K562 (cell line): ENCODE data around the gene CAPZA1. TPM values are rescaled to one million over a fixed set of nuclear protein-coding genes. Genes with fewer than 3 reads are reported as not detected.

Experiments used
- ATAC-seq: fragments of 200-7000 bp; cut with Tn5 transposase; 3 replicates; pipeline ENCODE4 v1.9.1; 2020; ENCODE audit warnings: moderate library complexity
- BruUV-seq: library from RNA; stranded (reverse); fragments of 400-500 nt; replicated peaks from 2 replicates; lab custom pipeline; 2021; lab: Mats Ljungman, UMichigan
- CTCF ChIA-PET: fragments of 300-600 bp; formaldehyde crosslinking; extraction: SDS; loops from one replicate; lab custom pipeline; 2021; ENCODE audit warnings: low intra/inter-chr PET ratio; lab: Yijun Ruan, JAX
- POLR2A ChIA-PET: fragments of 300-600, 350-650 bp; sonication (Branson Sonifier 250); formaldehyde crosslinking; extraction: SDS; loops from one replicate; lab custom pipeline; 2021; ENCODE audit warnings: antibody characterized with exemption, inconsistent platforms; lab: Yijun Ruan, JAX
- DNase-seq, 4 experiments: peaks; one replicate each; pipeline versions ENCODE4 v3.0.0 to v3.0.0-alpha.2; 2011 to 2018; ENCODE audit warnings: low spot score in 3 of 4, mixed read lengths in 3 of 4; ENCODE audit errors: extremely low read depth in 1 of 4
- FAIRE-seq: peaks from 2 replicates; lab custom pipeline; 2011; peaks lifted over from hg19 to GRCh38; lab: Jason Lieb, UNC
- H2AFZ ChIP-seq: 2 replicates; pipeline ENCODE4 v1.6.0; 2011; ENCODE audit warnings: low read depth, low read length, control low read depth, inconsistent platforms
- H3K27ac ChIP-seq: fragments of 200-600 bp; 3 replicates; pipeline ENCODE4 v1.8.0; 2011; ENCODE audit warnings: low read depth, mild to moderate bottlenecking, control low read depth, inconsistent platforms, low read length, moderate library complexity, mixed read lengths; ENCODE audit errors: extremely low read depth
- H3K27me3 ChIP-seq, 2 experiments: fragments of 300-600 bp in 1 of 2; 2 replicates in 1 of 2; 3 replicates in 1 of 2; pipeline versions ENCODE4 v1.6.0 to v1.8.0; 2011; ENCODE audit warnings: inconsistent platforms in 2 of 2, low read length in 2 of 2, mild to moderate bottlenecking in 1 of 2, mixed read lengths in 1 of 2, moderate library complexity in 1 of 2; ENCODE audit not compliant: control insufficient read depth in 2 of 2, insufficient read depth in 2 of 2
- H3K36me3 ChIP-seq: fragments of 300-600 bp; 3 replicates; pipeline ENCODE4 v1.8.0; 2011; ENCODE audit warnings: mild to moderate bottlenecking, low read length, inconsistent platforms; ENCODE audit not compliant: control insufficient read depth, insufficient read depth
- H3K4me1 ChIP-seq, 2 experiments: fragments of 200-600 bp in 1 of 2; replicated peaks in 1 of 2; 2 replicates in 1 of 2; 3 replicates in 1 of 2; pipeline versions ENCODE4 v1.5.1 to v1.8.0; 2011; ENCODE audit warnings: inconsistent platforms in 2 of 2, low read length in 2 of 2, mild to moderate bottlenecking in 1 of 2, mixed read lengths in 1 of 2, moderate library complexity in 1 of 2; ENCODE audit not compliant: control insufficient read depth in 2 of 2, insufficient read depth in 2 of 2
- H3K4me2 ChIP-seq: 2 replicates; pipeline ENCODE4 v1.6.1; 2011; ENCODE audit warnings: low read length, control low read depth, inconsistent platforms, mixed read lengths; ENCODE audit not compliant: insufficient read depth
- H3K4me3 ChIP-seq: fragments of 200-600 bp; sonication (generic), shearing (Covaris generic); 2 replicates; pipeline ENCODE4 v1.5.1; 2016; ENCODE audit warnings: control low read depth, inconsistent platforms
- H3K79me2 ChIP-seq: fragments of 200-600 bp; 3 replicates; pipeline ENCODE4 v1.8.0; 2011; ENCODE audit warnings: low read length, inconsistent platforms; ENCODE audit not compliant: control insufficient read depth, insufficient read depth
- H3K9ac ChIP-seq, 2 experiments: 2 replicates each; pipeline versions ENCODE4 v1.6.0 to v1.6.1; 2011; ENCODE audit warnings: low read depth in 2 of 2, low read length in 2 of 2, control low read depth in 1 of 2, inconsistent platforms in 1 of 2, mild to moderate bottlenecking in 1 of 2, mixed read lengths in 1 of 2; ENCODE audit not compliant: insufficient read depth in 1 of 2
- H3K9me1 ChIP-seq: one replicate; pipeline ENCODE4 v1.6.0; 2011; ENCODE audit warnings: inconsistent platforms, mild to moderate bottlenecking, low read length, moderate library complexity; ENCODE audit not compliant: control insufficient read depth, insufficient read depth
- H3K9me3 ChIP-seq: replicated peaks from 2 replicates; pipeline ENCODE4 v1.5.1; 2011; ENCODE audit warnings: low read depth, low read length, inconsistent platforms; ENCODE audit not compliant: control insufficient read depth, insufficient read depth
- H4K20me1 ChIP-seq: replicated peaks from 2 replicates; pipeline ENCODE4 v1.6.1; 2011; ENCODE audit warnings: low read length, inconsistent platforms, mixed read lengths; ENCODE audit not compliant: control insufficient read depth, insufficient read depth
- HDAC2 ChIP-seq: fragments of 450-650 bp; IDR thresholded peaks from 2 replicates; pipeline ENCODE4 v1.6.1; 2016; ENCODE audit warnings: mild to moderate bottlenecking
- KDM4B ChIP-seq, 2 experiments: fragments of 450-650 bp in 1 of 2; sonication (generic) in 1 of 2; IDR thresholded peaks; 2 replicates each; pipeline ENCODE4 v1.6.1; 2016 to 2017; ENCODE audit warnings: borderline replicate concordance in 2 of 2, antibody characterized with exemption in 1 of 2, low read depth in 1 of 2, mild to moderate bottlenecking in 1 of 2
- NR3C1 ChIP-seq: sonication (generic); formaldehyde crosslinking; IDR thresholded peaks from 2 replicates; pipeline ENCODE4 v1.8.1; 2022; ENCODE audit warnings: missing genetic modification reagents
- TCF7L2 ChIP-seq: fragments of 150-350 bp; IDR thresholded peaks from 2 replicates; pipeline ENCODE4 v1.6.1; 2016; ENCODE audit warnings: low read depth, mild to moderate bottlenecking, low read length, moderate library complexity
- THRAP3 ChIP-seq: fragments of 450-650 bp; IDR thresholded peaks from 2 replicates; pipeline ENCODE4 v1.6.1; 2016; ENCODE audit warnings: mild to moderate bottlenecking, inconsistent platforms, borderline replicate concordance
- ZBTB34 ChIP-seq: fragments of 250-450 bp; sonication (Bioruptor Pico); IDR thresholded peaks from 2 replicates; pipeline ENCODE4 v1.8.0; 2021; ENCODE audit warnings: mild to moderate bottlenecking, moderate library complexity
- ZNF764 ChIP-seq: fragments of 250-450 bp; sonication (Bioruptor Pico); IDR thresholded peaks from 2 replicates; pipeline ENCODE4 v1.4.0; 2020; ENCODE audit warnings: low read depth, mild to moderate bottlenecking, moderate library complexity
- WGBS: fragments of 100-300 bp; shearing (Covaris generic); methylation state at CpG from one replicate; pipeline ENCODE4 v1.1.6; 2016; ENCODE audit warnings: low coverage, mixed read lengths; ENCODE audit not compliant: insufficient coverage; ENCODE audit errors: missing lambda C conversion rate; 5-methylcytosine and 5-hydroxymethylcytosine counted together
- in situ Hi-C: fragments of 300-500 bp; cut with MboI; formaldehyde crosslinking; loops from 4 replicates; pipeline ENCODE4 v1.15.0; 2018; ENCODE audit warnings: inconsistent platforms, mixed read lengths
- intact Hi-C: fragments of 100-400 bp; cut with micrococcal nuclease; formaldehyde crosslinking; loops from 2 replicates; pipeline ENCODE4 v1.14.2; 2022
- polyA plus RNA-seq, 8 experiments: library from polyadenylated mRNA; depleted of rRNA in 4 of 8; stranded (reverse) in 5 of 8; unstranded in 3 of 8; fragments of >200 nt; fragmentation: Nextera tagmentation in 2 of 8; fragmentation: Illumina TruSeq in 1 of 8; extraction: Ambion mirVana in 2 of 8; extraction: Trizol in 1 of 8; gene quantifications; 2 replicates each; pipeline versions ENCODE4 v1.2.1 to v1.2.3, GENCODE V29; 2011 to 2014; ENCODE audit warnings: inconsistent platforms in 1 of 8, missing spikeins in 1 of 8
- total RNA-seq, 7 experiments: library from RNA; depleted of rRNA in 6 of 7; stranded (reverse); fragments of >200 nt in 6 of 7; fragmentation: Illumina TruSeq in 2 of 7; extraction: Trizol in 2 of 7; gene quantifications; 2 replicates each; pipeline versions ENCODE4 v1.2.1 to v1.2.3, GENCODE V29; 2011 to 2021; ENCODE audit warnings: low replicate concordance in 1 of 7
- TF ChIP-seq, protein P1 (sequence below): fragments of 450-650 bp; IDR thresholded peaks from 2 replicates; pipeline ENCODE4 v1.6.1; 2014; ENCODE audit warnings: low read depth, mild to moderate bottlenecking, moderate library complexity, borderline replicate concordance

Gene CAPZA1
- total and polyA plus RNA-seq, 9 of the 15 experiments (the other 6 are each of a cell fraction or from before 2014, with no cell fraction given), result 237 to 1,020 (median 306) TPM

GRCh38 chr1:112686417-112686816 lies 66.8 kb downstream of the CAPZA1 start:
- ChIA-PET POLR2A (interaction anchor here (0.6 to 3.3 kb wide), 4 partner anchors 12 to 1150 kb away, joined by 3 to 31 read pairs (median 6); no protein-coding TSS in a partner anchor), CTCF (no interaction called here)
- Histone ChIP-seq H3K27me3 (no peaks in the 10 kb centered on the region), H3K9ac (no peak overlapping the region), H4K20me1 (peaks cover 6% of the 10 kb centered on the region), H3K9me3 (no peaks in the 10 kb centered on the region), H3K4me1 (peaks cover 18% of the 10 kb centered on the region in 2 experiments; a peak in 4 of 5 replicates), H3K79me2 (peaks cover 5% of the 10 kb centered on the region; the same call in 2 of the 3 replicates), H3K27ac (no peak overlapping the region), H3K4me3 (no peak overlapping the region), H3K9me1 (peaks cover 4% of the 10 kb centered on the region), H3K36me3 (peaks cover 38% of the 10 kb centered on the region), H2AFZ (no peak overlapping the region), H3K4me2 (no peak overlapping the region; the same call in 1 of the 2 replicates)
- ATAC-seq (peak; percentile 10), FAIRE-seq (no peak), DNase-seq (peak in 1 of 4 experiments; percentile 9)
- TF ChIP-seq HDAC2 (no peak), THRAP3 (no peak), KDM4B (IDR thresholded peaks at IDR 0.05; ENCODE audit: borderline replicate concordance in 2 of 2, low read depth in 1 of 2) (no peak), ZBTB34 (CRISPR knock-in tag) (no peak), ZNF764 (CRISPR knock-in tag) (no peak), NR3C1 (CRISPR knock-in tag) (no peak), TCF7L2 (no peak)
- TF ChIP-seq, protein P1, sequence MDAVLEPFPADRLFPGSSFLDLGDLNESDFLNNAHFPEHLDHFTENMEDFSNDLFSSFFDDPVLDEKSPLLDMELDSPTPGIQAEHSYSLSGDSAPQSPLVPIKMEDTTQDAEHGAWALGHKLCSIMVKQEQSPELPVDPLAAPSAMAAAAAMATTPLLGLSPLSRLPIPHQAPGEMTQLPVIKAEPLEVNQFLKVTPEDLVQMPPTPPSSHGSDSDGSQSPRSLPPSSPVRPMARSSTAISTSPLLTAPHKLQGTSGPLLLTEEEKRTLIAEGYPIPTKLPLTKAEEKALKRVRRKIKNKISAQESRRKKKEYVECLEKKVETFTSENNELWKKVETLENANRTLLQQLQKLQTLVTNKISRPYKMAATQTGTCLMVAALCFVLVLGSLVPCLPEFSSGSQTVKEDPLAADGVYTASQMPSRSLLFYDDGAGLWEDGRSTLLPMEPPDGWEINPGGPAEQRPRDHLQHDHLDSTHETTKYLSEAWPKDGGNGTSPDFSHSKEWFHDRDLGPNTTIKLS, result no peak
- BruUV-seq, result no TSS peak
- 39% methylated on average over 3 of the region's 3 CpGs for WGBS
- in situ Hi-C loops, result no loop called here
- intact Hi-C loops, result no loop called here
